Astrocyte (in vitro differentiated cells and primary cell): ENCODE measurements around the gene DPP7. TPM values are rescaled to one million over a fixed set of nuclear protein-coding genes. Genes with fewer than 3 reads are reported as not detected.
A peak's percentile ranks its signal among the peaks of the same experiment; 100 is the strongest.

Experiments
- DNase-seq: peaks from one replicate; pipeline ENCODE4 v3.0.0-alpha.2; 2010; ENCODE audit warnings: low read depth
- FAIRE-seq: peaks from 2 replicates; lab custom pipeline; 2011; peaks lifted over from hg19 to GRCh38; lab: Jason Lieb, UNC
- H2AFZ ChIP-seq: 2 replicates; pipeline ENCODE4 v1.6.0; 2012; ENCODE audit warnings: low read depth, low read length, inconsistent platforms
- H3K27ac ChIP-seq: 2 replicates; pipeline ENCODE4 v1.5.1; 2011; ENCODE audit warnings: low read depth, low read length, inconsistent platforms
- H3K27me3 ChIP-seq: 2 replicates; pipeline ENCODE4 v1.6.0; 2011; ENCODE audit warnings: low read length, inconsistent platforms; ENCODE audit not compliant: insufficient read depth
- H3K36me3 ChIP-seq: 2 replicates; pipeline ENCODE4 v1.5.1; 2011; ENCODE audit warnings: low read length, inconsistent platforms; ENCODE audit not compliant: insufficient read depth
- H3K4me1 ChIP-seq: 2 replicates; pipeline ENCODE4 v1.5.1; 2011; ENCODE audit warnings: low read length, inconsistent platforms; ENCODE audit not compliant: insufficient read depth
- H3K4me2 ChIP-seq: 2 replicates; pipeline ENCODE4 v1.6.0; 2012; ENCODE audit warnings: low read length, inconsistent platforms
- H3K4me3 ChIP-seq: 2 replicates; pipeline ENCODE4 v1.5.1; 2011; ENCODE audit warnings: low read depth, mild to moderate bottlenecking, low read length, inconsistent platforms; ENCODE audit not compliant: insufficient read depth
- H3K79me2 ChIP-seq: 2 replicates; pipeline ENCODE4 v1.6.0; 2012; ENCODE audit warnings: mild to moderate bottlenecking, low read length, inconsistent platforms; ENCODE audit not compliant: insufficient read depth
- H3K9ac ChIP-seq: 2 replicates; pipeline ENCODE4 v1.6.0; 2012; ENCODE audit warnings: mild to moderate bottlenecking, low read length, inconsistent platforms
- H3K9me3 ChIP-seq: 2 replicates; pipeline ENCODE4 v1.5.1; 2012; ENCODE audit warnings: low read depth, mild to moderate bottlenecking, low read length, inconsistent platforms; ENCODE audit not compliant: insufficient read depth
- H4K20me1 ChIP-seq: 2 replicates; pipeline ENCODE4 v1.6.0; 2012; ENCODE audit warnings: low read length, inconsistent platforms; ENCODE audit not compliant: insufficient read depth
- H3K27ac Mint-ChIP-seq: one replicate; pipeline ENCODE4 v1.8.0; 2021; ENCODE audit warnings: mild to moderate bottlenecking, mixed read lengths; ENCODE audit not compliant: unreplicated experiment
- H3K27me3 Mint-ChIP-seq: one replicate; pipeline ENCODE4 v1.8.0; 2021; ENCODE audit warnings: low read depth, mixed read lengths; ENCODE audit not compliant: unreplicated experiment
- H3K36me3 Mint-ChIP-seq: one replicate; pipeline ENCODE4 v1.8.0; 2021; ENCODE audit warnings: low read depth, mixed read lengths; ENCODE audit not compliant: unreplicated experiment
- H3K4me1 Mint-ChIP-seq: one replicate; pipeline ENCODE4 v1.8.0; 2021; ENCODE audit warnings: low read depth, mixed read lengths; ENCODE audit not compliant: unreplicated experiment
- H3K4me3 Mint-ChIP-seq: one replicate; pipeline ENCODE4 v1.8.0; 2021; ENCODE audit warnings: mild to moderate bottlenecking, moderate library complexity, mixed read lengths; ENCODE audit not compliant: unreplicated experiment
- H3K9me3 Mint-ChIP-seq: one replicate; pipeline ENCODE4 v1.8.0; 2021; ENCODE audit warnings: mild to moderate bottlenecking, mixed read lengths; ENCODE audit not compliant: unreplicated experiment
- CTCF ChIP-seq: IDR thresholded peaks from 2 replicates; pipeline ENCODE4 v1.5.1; 2011; ENCODE audit warnings: low read depth, mild to moderate bottlenecking, inconsistent platforms, low read length, moderate library complexity; ENCODE audit not compliant: insufficient read depth
- EZH2 ChIP-seq: IDR thresholded peaks from 2 replicates; pipeline ENCODE4 v1.6.1; 2012; ENCODE audit warnings: mild to moderate bottlenecking, low read length, inconsistent platforms; ENCODE audit not compliant: insufficient read depth
- total RNA-seq: library from RNA; stranded (reverse); gene quantifications from 2 replicates; pipeline ENCODE4 v1.2.1, GENCODE V29; 2021

DPP7 gene
- total RNA-seq, 1 donor from 2014 or later: 53.8 TPM

DNA sequence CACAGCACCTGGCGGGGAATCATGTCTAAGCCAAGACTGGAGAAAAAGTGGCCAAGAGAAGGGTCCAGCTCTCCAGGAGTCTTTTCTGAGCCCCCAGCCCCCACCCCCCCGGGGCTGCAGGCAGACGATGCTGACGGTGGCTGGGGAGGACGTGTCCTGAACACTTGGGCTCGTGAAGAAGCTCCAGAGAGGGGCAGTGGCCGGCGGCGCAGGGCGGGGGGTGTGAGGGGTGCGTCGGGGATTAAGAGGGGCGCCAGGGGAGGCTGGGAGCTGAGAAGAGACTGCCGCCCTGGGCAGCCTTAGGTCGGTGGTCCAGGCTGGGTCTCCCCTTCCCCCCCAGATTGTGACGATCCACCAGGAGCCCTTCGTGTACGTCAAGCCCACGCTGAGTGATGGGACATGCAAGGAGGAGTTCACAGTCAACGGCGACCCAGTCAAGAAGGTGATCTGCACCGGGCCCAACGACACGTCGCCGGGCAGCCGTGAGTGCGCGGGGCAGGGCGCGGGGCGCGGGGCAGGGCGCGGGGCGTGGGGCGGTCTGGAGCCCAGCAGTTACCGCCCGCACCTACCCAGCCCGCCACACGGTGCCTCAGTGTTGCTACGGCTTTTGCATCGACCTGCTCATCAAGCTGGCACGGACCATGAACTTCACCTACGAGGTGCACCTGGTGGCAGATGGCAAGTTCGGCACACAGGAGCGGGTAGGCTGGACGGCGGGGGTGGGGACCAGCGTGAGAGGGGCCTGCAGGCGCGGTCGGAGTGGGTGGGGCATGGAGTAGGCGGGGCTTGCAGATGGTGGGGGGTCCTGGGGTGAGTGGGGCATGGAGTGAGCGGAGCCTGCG is 46.4 kb upstream of the DPP7 start:
- Mint-ChIP-seq H3K9me3 (no peaks in the 10 kb centered on the region), H3K4me3 (no peak overlapping the region), H3K27ac (no peak overlapping the region), H3K4me1 (peaks cover 2% of the 10 kb centered on the region), H3K36me3 (no peaks in the 10 kb centered on the region), H3K27me3 (peaks cover 65% of the 10 kb centered on the region)
- H3K4me2 ChIP-seq: no peak overlapping the region
- H2AFZ ChIP-seq: no peak overlapping the region
- TF ChIP-seq EZH2 (peak; percentile 56), CTCF (no peak)
- peaks cover 4% of the 10 kb centered on the region for H3K4me1 ChIP-seq
- H3K9ac ChIP-seq: no peak overlapping the region
- no peak overlapping the region for H3K4me3 ChIP-seq
- H3K9me3 ChIP-seq: no peaks in the 10 kb centered on the region
- FAIRE-seq: no peak
- no peaks in the 10 kb centered on the region for H3K79me2 ChIP-seq
- no peak for DNase-seq
- H3K27ac ChIP-seq: no peak overlapping the region
- H3K36me3 ChIP-seq: no peaks in the 10 kb centered on the region
- no peaks in the 10 kb centered on the region for H4K20me1 ChIP-seq
- H3K27me3 ChIP-seq: peaks cover 39% of the 10 kb centered on the region

- H3K4me3 ChIP-seq: no peak overlapping the region
- DNase-seq: no peak
- H3K79me2 ChIP-seq: no peaks in the 10 kb centered on the region
- no peak overlapping the region for H3K27ac Mint-ChIP-seq
- H3K27ac ChIP-seq: no peak overlapping the region
- peaks cover 37% of the 10 kb centered on the region for H3K27me3 ChIP-seq
- no peak overlapping the region for H3K4me2 ChIP-seq
- no peaks in the 10 kb centered on the region for H3K9me3 ChIP-seq
- H3K4me1 Mint-ChIP-seq: peaks cover 2% of the 10 kb centered on the region
- no peak overlapping the region for H3K9ac ChIP-seq
- H3K27me3 Mint-ChIP-seq: peaks cover 65% of the 10 kb centered on the region
- H3K36me3 ChIP-seq: no peaks in the 10 kb centered on the region
- no peak for FAIRE-seq
- peaks cover 4% of the 10 kb centered on the region for H3K4me1 ChIP-seq
- H3K36me3 Mint-ChIP-seq: no peaks in the 10 kb centered on the region
- no peak for TF ChIP-seq CTCF
- no peak for TF ChIP-seq EZH2
- no peaks in the 10 kb centered on the region for H3K9me3 Mint-ChIP-seq
- no peak overlapping the region for H2AFZ ChIP-seq
- H4K20me1 ChIP-seq: no peaks in the 10 kb centered on the region
- H3K4me3 Mint-ChIP-seq: no peak overlapping the region
Observed at GRCh38 chr9:137160054-137160425, 45.5 kb upstream of the DPP7 start.
